Right lobe of liver (tissue), 4 donors: ENCODE results near the gene PLA2G4A.

ENCODE experiments used
- POLR2A ChIP-seq: fragments of 450-650 bp; IDR thresholded peaks from one replicate; pipeline ENCODE4 v1.6.1; 2017; ENCODE audit warnings: antibody characterized with exemption, mild to moderate bottlenecking
- TF ChIP-seq, protein P1 (sequence below), 4 donors: fragments of 200-600 bp in 3 of 4; fragments of 450-650 bp in 1 of 4; IDR thresholded peaks; one replicate each; pipeline versions ENCODE4 v1.5.1 to v1.8.0; 2016 to 2022; ENCODE audit warnings: antibody characterized with exemption in 4 of 4, mild to moderate bottlenecking in 2 of 4
- donor health status: DM: no; HTN: no; CAD: no.
- donor health status: DM: no; HTN: no; CAD: no.
- donor health status: DM: no; HTN: yes; CAD: no.

- TF ChIP-seq, protein P1, sequence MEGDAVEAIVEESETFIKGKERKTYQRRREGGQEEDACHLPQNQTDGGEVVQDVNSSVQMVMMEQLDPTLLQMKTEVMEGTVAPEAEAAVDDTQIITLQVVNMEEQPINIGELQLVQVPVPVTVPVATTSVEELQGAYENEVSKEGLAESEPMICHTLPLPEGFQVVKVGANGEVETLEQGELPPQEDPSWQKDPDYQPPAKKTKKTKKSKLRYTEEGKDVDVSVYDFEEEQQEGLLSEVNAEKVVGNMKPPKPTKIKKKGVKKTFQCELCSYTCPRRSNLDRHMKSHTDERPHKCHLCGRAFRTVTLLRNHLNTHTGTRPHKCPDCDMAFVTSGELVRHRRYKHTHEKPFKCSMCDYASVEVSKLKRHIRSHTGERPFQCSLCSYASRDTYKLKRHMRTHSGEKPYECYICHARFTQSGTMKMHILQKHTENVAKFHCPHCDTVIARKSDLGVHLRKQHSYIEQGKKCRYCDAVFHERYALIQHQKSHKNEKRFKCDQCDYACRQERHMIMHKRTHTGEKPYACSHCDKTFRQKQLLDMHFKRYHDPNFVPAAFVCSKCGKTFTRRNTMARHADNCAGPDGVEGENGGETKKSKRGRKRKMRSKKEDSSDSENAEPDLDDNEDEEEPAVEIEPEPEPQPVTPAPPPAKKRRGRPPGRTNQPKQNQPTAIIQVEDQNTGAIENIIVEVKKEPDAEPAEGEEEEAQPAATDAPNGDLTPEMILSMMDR (IDR thresholded peaks at IDR 0.05), result no peak
- TF ChIP-seq POLR2A, result no peak
These were observed 29.6 kb upstream of the PLA2G4A start for GRCh38 chr1:186798960-186799688.
